ENCODE data around the gene RAPGEF4. TPM values are rescaled to one million over a fixed set of nuclear protein-coding genes. Genes with fewer than 3 reads are reported as not detected.

The RAPGEF4 gene
- total and polyA plus RNA-seq, 9 of the 15 experiments (the other 6 are each of a cell fraction or from before 2014, with no cell fraction given) = 0.04 to 0.33 (median 0.13) TPM; not detected in 6

- TF ChIP-seq SAFB2 (IDR thresholded peaks at IDR 0.05; ENCODE audit: borderline replicate concordance, low read depth, low read length, severe bottlenecking) = no peak
Observed at GRCh38 chr2:172701250-172701649, 34.4 kb upstream of the RAPGEF4 start (continued).

- Histone ChIP-seq H2AFZ (ENCODE audit: low read depth, low read length) (no peak overlapping the region), H3K27me3 (ENCODE audit: control insufficient read depth in 2 of 2, insufficient read depth in 2 of 2, low read length in 2 of 2) (peaks cover 0 to 16% of the 10 kb centered on the region in 2 experiments; a peak in 3 of 5 replicates), H3K4me1 (replicated peaks in 1 of 2; ENCODE audit: control insufficient read depth in 2 of 2, insufficient read depth in 2 of 2, low read length in 2 of 2) (no peaks in the 10 kb centered on the region), H3K4me2 (ENCODE audit: insufficient read depth, low read length) (no peak overlapping the region), H3K79me2 (ENCODE audit: control insufficient read depth, insufficient read depth, low read length) (no peaks in the 10 kb centered on the region), H3K9me3 (replicated peaks; ENCODE audit: control insufficient read depth, insufficient read depth, low read depth, low read length) (no peaks in the 10 kb centered on the region), H3K9ac (ENCODE audit: insufficient read depth in 1 of 2, low read depth in 2 of 2, low read length in 2 of 2) (no peak overlapping the region), H3K9me1 (ENCODE audit: control insufficient read depth, insufficient read depth, low read length) (no peaks in the 10 kb centered on the region), H3K27ac (ENCODE audit: extremely low read depth, low read depth, low read length) (no peak overlapping the region), H3K36me3 (ENCODE audit: control insufficient read depth, insufficient read depth, low read length) (no peaks in the 10 kb centered on the region), H4K20me1 (replicated peaks; ENCODE audit: control insufficient read depth, insufficient read depth, low read length) (no peaks in the 10 kb centered on the region), H3K4me3 (no peak overlapping the region)
- FAIRE-seq = no peak
- CTCF ChIA-PET (ENCODE audit: low intra/inter-chr PET ratio) = no interaction called here
- DNase-seq (ENCODE audit: extremely low read depth in 1 of 4, low spot score in 3 of 4) = no peak
- no TSS peak for BruUV-seq (replicated peaks)
- TF ChIP-seq ZNF184 (CRISPR knock-in tag; IDR thresholded peaks at IDR 0.05) (no peak), ARID1B (IDR thresholded peaks at IDR 0.05) (no peak), ZMIZ1 (IDR thresholded peaks at IDR 0.05; ENCODE audit: low read depth in 2 of 2, low read length in 2 of 2) (no peak), ZBED1 (IDR thresholded peaks at IDR 0.05) (no peak), GATAD2A (IDR thresholded peaks at IDR 0.05) (no peak), ELF4 (CRISPR knock-in tag; IDR thresholded peaks at IDR 0.05) (no peak), MED1 (CRISPR knock-in tag; IDR thresholded peaks at IDR 0.05; ENCODE audit: borderline replicate concordance) (no peak), MIER1 (IDR thresholded peaks at IDR 0.05; ENCODE audit: low read depth) (no peak)
- POLR2A ChIA-PET = no interaction called here
- ATAC-seq = no peak
- 0% methylated on average over 1 of the region's 1 CpG for WGBS (ENCODE audit: insufficient coverage, low coverage, missing lambda C conversion rate)
- in situ Hi-C loops (cut with MboI) = no loop called here
- intact Hi-C loops (cut with micrococcal nuclease) = no loop called here
Observed at GRCh38 chr2:172702451-172702850, 33.2 kb upstream of the RAPGEF4 start.

Data from K562 (cell line).